Gastrocnemius medialis (tissue), 4 donors: ENCODE data around the gene VPS41.

ENCODE experiments used
- CTCF ChIP-seq, 5 experiments: fragments of 450-650 bp in 3 of 5; fragments of 200-600 bp in 2 of 5; sonication (generic) in 2 of 5; IDR thresholded peaks in 4 of 5; conservative IDR thresholded peaks in 1 of 5; 1 replicate in 4 of 5; 2 replicates in 1 of 5; pipeline ENCODE4 v1.5.1; 2016 to 2019; ENCODE audit warnings: antibody characterized with exemption in 5 of 5, mild to moderate bottlenecking in 3 of 5, moderate library complexity in 3 of 5
- POLR2A ChIP-seq, 2 donors: fragments of 450-650 bp; IDR thresholded peaks; one replicate each; pipeline ENCODE4 v1.6.1; 2017; ENCODE audit warnings: antibody characterized with exemption in 2 of 2, mild to moderate bottlenecking in 2 of 2, moderate library complexity in 2 of 2

- TF ChIP-seq CTCF (IDR thresholded peaks at IDR 0.05 in 4 of 5, conservative IDR thresholded peaks at IDR 0.05 in 1 of 5), result no peak
- TF ChIP-seq POLR2A (IDR thresholded peaks at IDR 0.05), result no peak
Observed at GRCh38 chr7:38775506-38776175, 133.3 kb downstream of the VPS41 start.
